ENCODE results near the gene AMZ2. TPM values are rescaled to one million over a fixed set of nuclear protein-coding genes. Genes with fewer than 3 reads are reported as not detected.
"Not testable (repeated sequence)": the region's sequence is repeated elsewhere in the genome, so short reads cannot be mapped to it uniquely, and the experiment has no call there.

Gene AMZ2
- total and polyA plus RNA-seq, 2 donors from 2014 or later, result 48.6 to 90.9 TPM

DNA sequence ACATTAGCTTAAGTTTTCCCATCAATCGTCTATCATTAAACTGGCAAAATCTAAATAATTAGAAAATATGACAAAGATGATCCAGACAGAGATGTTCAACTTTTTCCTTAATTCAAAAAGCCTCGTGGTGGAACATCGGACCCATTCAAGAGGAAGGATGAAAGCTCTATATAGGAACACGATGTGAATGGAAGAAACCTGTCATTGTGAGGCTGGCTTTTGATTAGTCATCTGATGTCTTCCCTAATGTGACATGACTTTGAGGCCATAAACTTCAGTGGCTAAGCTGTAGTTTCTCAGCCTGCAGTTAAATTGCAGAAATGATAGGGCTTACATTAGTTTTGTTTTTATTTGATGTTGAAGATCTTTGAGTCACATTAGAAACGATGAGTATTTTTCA, 1.0 kb downstream of the AMZ2 start:
- Histone ChIP-seq H3K27me3 (ENCODE audit: control insufficient read depth, insufficient read depth, low read length) (no peaks in the 10 kb centered on the region), H3K9me3 (ENCODE audit: control insufficient read depth in 2 of 3, insufficient read depth in 1 of 3, low read length in 3 of 3) (no peaks in the 10 kb centered on the region), H3K4me1 (ENCODE audit: control insufficient read depth in 2 of 3, insufficient read depth in 2 of 3, low read depth in 1 of 3, low read length in 3 of 3) (peaks cover 0 to 4% (median 3%) of the 10 kb centered on the region in 3 donors), H3K4me3 (ENCODE audit: low read length in 3 of 3) (peak overlapping the region in 1 of 3 donors; percentile 74), H3K36me3 (ENCODE audit: control insufficient read depth in 2 of 3, insufficient read depth in 3 of 3, low read length in 3 of 3) (peaks cover 0 to 6% (median 2%) of the 10 kb centered on the region in 3 donors), H3K27ac (ENCODE audit: low read depth in 2 of 2, low read length in 2 of 2) (peak overlapping the region; percentile 89 to 95), H3K9ac (ENCODE audit: low read length in 3 of 3) (peak overlapping the region in 2 of 3 donors; percentile 57 to 95)
- FAIRE-seq, result no peak
- TF ChIP-seq, protein P1, sequence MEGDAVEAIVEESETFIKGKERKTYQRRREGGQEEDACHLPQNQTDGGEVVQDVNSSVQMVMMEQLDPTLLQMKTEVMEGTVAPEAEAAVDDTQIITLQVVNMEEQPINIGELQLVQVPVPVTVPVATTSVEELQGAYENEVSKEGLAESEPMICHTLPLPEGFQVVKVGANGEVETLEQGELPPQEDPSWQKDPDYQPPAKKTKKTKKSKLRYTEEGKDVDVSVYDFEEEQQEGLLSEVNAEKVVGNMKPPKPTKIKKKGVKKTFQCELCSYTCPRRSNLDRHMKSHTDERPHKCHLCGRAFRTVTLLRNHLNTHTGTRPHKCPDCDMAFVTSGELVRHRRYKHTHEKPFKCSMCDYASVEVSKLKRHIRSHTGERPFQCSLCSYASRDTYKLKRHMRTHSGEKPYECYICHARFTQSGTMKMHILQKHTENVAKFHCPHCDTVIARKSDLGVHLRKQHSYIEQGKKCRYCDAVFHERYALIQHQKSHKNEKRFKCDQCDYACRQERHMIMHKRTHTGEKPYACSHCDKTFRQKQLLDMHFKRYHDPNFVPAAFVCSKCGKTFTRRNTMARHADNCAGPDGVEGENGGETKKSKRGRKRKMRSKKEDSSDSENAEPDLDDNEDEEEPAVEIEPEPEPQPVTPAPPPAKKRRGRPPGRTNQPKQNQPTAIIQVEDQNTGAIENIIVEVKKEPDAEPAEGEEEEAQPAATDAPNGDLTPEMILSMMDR (IDR thresholded peaks at IDR 0.05; ENCODE audit: borderline replicate concordance, extremely low read depth, insufficient read depth), result no peak
- intact Hi-C loops (cut with DNase I), result no loop called here
- no peak for DNase-seq

DNA sequence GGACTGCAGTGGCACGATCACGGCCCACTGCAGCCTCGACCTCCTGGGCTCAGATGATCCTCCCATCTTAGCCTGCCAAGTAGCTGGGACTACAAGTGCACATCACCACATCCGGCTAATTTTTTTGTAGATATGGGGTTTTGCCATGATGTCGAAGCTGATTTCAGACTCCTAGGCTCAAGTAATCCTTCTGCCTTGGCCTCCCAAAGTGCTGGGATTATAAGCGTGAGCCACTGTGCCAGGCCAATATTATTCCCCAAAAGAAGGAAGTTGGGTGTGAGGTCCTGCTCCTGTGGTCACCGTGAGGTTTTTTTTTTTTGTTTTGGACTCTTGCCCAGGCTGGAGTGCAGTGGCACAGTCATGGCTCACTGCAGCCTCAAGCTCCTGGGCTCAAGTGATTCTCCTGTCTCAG, 1.5 kb downstream of the AMZ2 start:
- no peak overlapping the region for H3K27ac ChIP-seq (ENCODE audit: low read depth in 2 of 2, low read length in 2 of 2)

DNA sequence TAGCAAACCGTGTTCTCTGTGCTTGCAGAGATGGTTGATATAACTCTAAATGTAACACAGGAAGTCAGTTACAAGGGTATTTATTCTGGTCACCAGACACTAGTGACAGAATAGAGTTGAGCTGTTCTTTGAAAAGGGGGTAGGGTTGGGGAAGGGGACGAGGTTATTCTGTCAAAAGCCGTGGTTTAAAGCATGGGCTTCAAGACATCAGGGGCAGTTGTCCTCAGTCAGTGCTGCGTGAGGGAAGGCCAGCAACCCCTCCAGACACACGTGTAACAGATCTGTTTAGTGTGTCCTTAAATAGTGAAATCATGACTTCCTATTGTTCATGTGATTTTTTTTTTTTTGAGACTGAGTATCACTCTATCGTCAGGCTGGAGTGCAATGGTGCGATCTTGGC, 5.6 kb downstream of the AMZ2 start:
- H3K9me3 ChIP-seq (ENCODE audit: control insufficient read depth in 2 of 3, insufficient read depth in 1 of 3, low read length in 3 of 3); H3K4me1 ChIP-seq (ENCODE audit: control insufficient read depth in 2 of 3, insufficient read depth in 2 of 3, low read depth in 1 of 3, low read length in 3 of 3); H3K36me3 ChIP-seq (ENCODE audit: control insufficient read depth in 2 of 3, insufficient read depth in 3 of 3, low read length in 3 of 3); H3K4me3 ChIP-seq (ENCODE audit: low read length in 3 of 3); FAIRE-seq; DNase-seq; H3K9ac ChIP-seq (ENCODE audit: low read length in 3 of 3); intact Hi-C loops (cut with DNase I); H3K27ac ChIP-seq (ENCODE audit: low read depth in 2 of 2, low read length in 2 of 2); H3K27me3 ChIP-seq (ENCODE audit: control insufficient read depth, insufficient read depth, low read length): not testable (repeated sequence)

More for the DNA sequence above, 1.5 kb downstream of the AMZ2 start:
- TF ChIP-seq, protein P1 (IDR thresholded peaks at IDR 0.05; ENCODE audit: borderline replicate concordance, extremely low read depth, insufficient read depth), result no peak
- peaks cover 0 to 4% (median 3%) of the 10 kb centered on the region in 3 donors for H3K4me1 ChIP-seq (ENCODE audit: control insufficient read depth in 2 of 3, insufficient read depth in 2 of 3, low read depth in 1 of 3, low read length in 3 of 3)
- DNase-seq (no peak), FAIRE-seq (no peak)
- H3K9ac ChIP-seq (ENCODE audit: low read length in 3 of 3), result peak overlapping the region in 1 of 3 donors; percentile 95
- H3K9me3 ChIP-seq (ENCODE audit: control insufficient read depth in 2 of 3, insufficient read depth in 1 of 3, low read length in 3 of 3), result no peaks in the 10 kb centered on the region
- H3K36me3 ChIP-seq (ENCODE audit: control insufficient read depth in 2 of 3, insufficient read depth in 3 of 3, low read length in 3 of 3), result peaks cover 2 to 6% (median 2%) of the 10 kb centered on the region in 3 donors
- H3K27me3 ChIP-seq (ENCODE audit: control insufficient read depth, insufficient read depth, low read length), result no peaks in the 10 kb centered on the region
- intact Hi-C loops (cut with DNase I), result no loop called here
- no peak overlapping the region for H3K4me3 ChIP-seq (ENCODE audit: low read length in 3 of 3)

DNA sequence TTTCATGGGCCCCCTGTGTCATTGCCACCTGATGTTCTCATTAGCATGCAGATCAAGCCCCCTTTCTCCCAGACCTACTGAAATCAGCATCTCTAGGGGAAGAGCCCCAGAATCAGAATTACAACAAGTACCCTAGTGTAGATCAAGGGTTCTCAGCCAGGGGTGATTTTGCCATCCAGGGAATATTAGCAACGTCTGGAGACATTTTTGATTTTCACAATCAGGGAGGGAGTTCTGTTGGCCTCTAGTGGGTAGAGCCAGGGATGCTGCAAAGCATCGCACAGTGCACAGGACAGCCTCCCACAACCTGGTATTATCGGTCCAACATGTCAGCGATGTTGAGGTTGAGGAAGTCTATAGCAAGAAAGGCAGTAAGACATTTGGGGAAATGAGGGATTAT, 7.3 kb downstream of the AMZ2 start:
- DNase-seq (no peak), FAIRE-seq (no peak)
- TF ChIP-seq, protein P1 (IDR thresholded peaks at IDR 0.05; ENCODE audit: borderline replicate concordance, extremely low read depth, insufficient read depth), result no peak
- intact Hi-C loops (cut with DNase I), result no loop called here
- no peak overlapping the region for H3K4me3 ChIP-seq (ENCODE audit: low read length in 3 of 3)
- no peak overlapping the region for H3K27ac ChIP-seq (ENCODE audit: low read depth in 2 of 2, low read length in 2 of 2)
- H3K27me3 ChIP-seq (ENCODE audit: control insufficient read depth, insufficient read depth, low read length), result no peaks in the 10 kb centered on the region
- no peaks in the 10 kb centered on the region for H3K9me3 ChIP-seq (ENCODE audit: control insufficient read depth in 2 of 3, insufficient read depth in 1 of 3, low read length in 3 of 3)
- H3K4me1 ChIP-seq (ENCODE audit: control insufficient read depth in 2 of 3, insufficient read depth in 2 of 3, low read depth in 1 of 3, low read length in 3 of 3), result no peaks in the 10 kb centered on the region
- H3K9ac ChIP-seq (ENCODE audit: low read length in 3 of 3), result no peak overlapping the region
- peaks cover 2 to 6% (median 4%) of the 10 kb centered on the region in 3 donors for H3K36me3 ChIP-seq (ENCODE audit: control insufficient read depth in 2 of 3, insufficient read depth in 3 of 3, low read length in 3 of 3)
